Measurements from ENCODE around the gene LRIT1. TPM values are rescaled to one million over a fixed set of nuclear protein-coding genes. Genes with fewer than 3 reads are reported as not detected.

LRIT1 gene
- total and polyA plus RNA-seq, 9 donors: not detected

GRCh38 chr10:84270708-84271107 lies 29.4 kb upstream of the LRIT1 start:
- Histone ChIP-seq H3K4me3 (no peak overlapping the region), H3K27me3 (no peaks in the 10 kb centered on the region), H3K27ac (no peak overlapping the region), H3K9me3 (no peaks in the 10 kb centered on the region), H3K36me3 (no peaks in the 10 kb centered on the region), H3K4me1 (ENCODE audit: insufficient read depth) (no peaks in the 10 kb centered on the region)
- WGBS, 3 donors: 28 to 56% (median 47%) methylated on average over 1 of the region's 1 CpG
- TF ChIP-seq POLR2A (IDR thresholded peaks at IDR 0.05) (no peak), CTCF (IDR thresholded peaks at IDR 0.05) (no peak), EP300 (IDR thresholded peaks at IDR 0.05) (no peak)
- DNase-seq: no peak
- intact Hi-C loops (cut with DNase I): no loop called here

GRCh38 chr10:84269773-84270172 lies 28.4 kb upstream of the LRIT1 start:
- H3K4me1 ChIP-seq (ENCODE audit: insufficient read depth): no peaks in the 10 kb centered on the region
- H3K4me3 ChIP-seq: no peak overlapping the region
- 53 to 61% (median 55%) methylated on average over 2 of the region's 2 CpGs for WGBS, 3 donors
- H3K27ac ChIP-seq: no peak overlapping the region
- DNase-seq: no peak
- no peak for TF ChIP-seq CTCF (IDR thresholded peaks at IDR 0.05)
- TF ChIP-seq POLR2A (IDR thresholded peaks at IDR 0.05): no peak
- TF ChIP-seq EP300 (IDR thresholded peaks at IDR 0.05): no peak
- no peaks in the 10 kb centered on the region for H3K27me3 ChIP-seq
- intact Hi-C loops (cut with DNase I): loop anchor here in 2 of 4 donors (5.0 to 10.0 kb wide), 2 partner anchors 105 to 268 kb away; no protein-coding TSS in a partner anchor
- H3K9me3 ChIP-seq: no peaks in the 10 kb centered on the region
- no peaks in the 10 kb centered on the region for H3K36me3 ChIP-seq

GRCh38 chr10:84269162-84269561 lies 27.8 kb upstream of the LRIT1 start:
- WGBS, 3 donors: 52 to 63% (median 55%) methylated on average over 1 of the region's 1 CpG
- Histone ChIP-seq H3K27me3 (no peaks in the 10 kb centered on the region), H3K4me1 (ENCODE audit: insufficient read depth) (peaks cover 1% of the 10 kb centered on the region), H3K36me3 (no peaks in the 10 kb centered on the region), H3K4me3 (no peak overlapping the region), H3K27ac (no peak overlapping the region), H3K9me3 (no peaks in the 10 kb centered on the region)
- DNase-seq: no peak
- intact Hi-C loops (cut with DNase I): loop anchor here in 2 of 4 donors (5.0 to 10.0 kb wide), 2 partner anchors 106 to 268 kb away; no protein-coding TSS in a partner anchor
- no peak for TF ChIP-seq POLR2A (IDR thresholded peaks at IDR 0.05)
- no peak for TF ChIP-seq CTCF (IDR thresholded peaks at IDR 0.05)
- no peak for TF ChIP-seq EP300 (IDR thresholded peaks at IDR 0.05)

GRCh38 chr10:84267503-84268126 lies 26.3 kb upstream of the LRIT1 start:
- Histone ChIP-seq H3K27ac (no peak overlapping the region), H3K4me3 (no peak overlapping the region), H3K36me3 (no peaks in the 10 kb centered on the region), H3K9me3 (no peaks in the 10 kb centered on the region), H3K27me3 (no peaks in the 10 kb centered on the region), H3K4me1 (ENCODE audit: insufficient read depth) (peaks cover 1% of the 10 kb centered on the region)
- no peak for DNase-seq
- intact Hi-C loops (cut with DNase I): loop anchor here in 2 of 4 donors (5.0 to 10.0 kb wide), 2 partner anchors 107 to 270 kb away; no protein-coding TSS in a partner anchor
- 29 to 39% (median 37%) methylated on average over 7 of the region's 7 CpGs for WGBS, 3 donors
- TF ChIP-seq EP300 (IDR thresholded peaks at IDR 0.05) (no peak), POLR2A (IDR thresholded peaks at IDR 0.05) (no peak), CTCF (IDR thresholded peaks at IDR 0.05) (no peak)

Measured in ovary (tissue), 9 donors.